Osteocyte (in vitro differentiated cells): ENCODE measurements around the gene CACNA1A. TPM values are rescaled to one million over a fixed set of nuclear protein-coding genes. Genes with fewer than 3 reads are reported as not detected.

Experiments used
- DNase-seq: peaks from one replicate; pipeline ENCODE4 v3.0.0; 2021; ENCODE audit warnings: mixed read lengths; ENCODE audit not compliant: unreplicated experiment; ENCODE audit errors: extremely low spot score
- H3K27ac Mint-ChIP-seq: one replicate; pipeline ENCODE4 v1.8.0; 2021; ENCODE audit warnings: mild to moderate bottlenecking, mixed read lengths; ENCODE audit not compliant: unreplicated experiment
- H3K27me3 Mint-ChIP-seq: one replicate; pipeline ENCODE4 v1.8.0; 2021; ENCODE audit warnings: mixed read lengths; ENCODE audit not compliant: unreplicated experiment
- H3K36me3 Mint-ChIP-seq: one replicate; pipeline ENCODE4 v1.8.0; 2021; ENCODE audit warnings: mixed read lengths; ENCODE audit not compliant: unreplicated experiment
- H3K4me1 Mint-ChIP-seq: one replicate; pipeline ENCODE4 v1.8.0; 2021; ENCODE audit warnings: mixed read lengths; ENCODE audit not compliant: unreplicated experiment
- H3K4me3 Mint-ChIP-seq: one replicate; pipeline ENCODE4 v1.8.0; 2021; ENCODE audit warnings: mild to moderate bottlenecking, moderate library complexity, mixed read lengths; ENCODE audit not compliant: unreplicated experiment
- H3K9me3 Mint-ChIP-seq: one replicate; pipeline ENCODE4 v1.8.0; 2021; ENCODE audit warnings: mixed read lengths; ENCODE audit not compliant: unreplicated experiment
- total RNA-seq: library from RNA; stranded (reverse); gene quantifications from 2 replicates; pipeline ENCODE4 v1.2.1, GENCODE V29; 2021
- TF ChIP-seq, protein P1 (sequence below): fragments of 200-600 bp; sonication (generic); IDR thresholded peaks from 2 replicates; pipeline ENCODE4 v1.5.0; 2021; ENCODE audit warnings: antibody characterized with exemption, mild to moderate bottlenecking, moderate library complexity

The CACNA1A gene
- total RNA-seq, 1 donor from 2014 or later: 2.3 TPM

DNA sequence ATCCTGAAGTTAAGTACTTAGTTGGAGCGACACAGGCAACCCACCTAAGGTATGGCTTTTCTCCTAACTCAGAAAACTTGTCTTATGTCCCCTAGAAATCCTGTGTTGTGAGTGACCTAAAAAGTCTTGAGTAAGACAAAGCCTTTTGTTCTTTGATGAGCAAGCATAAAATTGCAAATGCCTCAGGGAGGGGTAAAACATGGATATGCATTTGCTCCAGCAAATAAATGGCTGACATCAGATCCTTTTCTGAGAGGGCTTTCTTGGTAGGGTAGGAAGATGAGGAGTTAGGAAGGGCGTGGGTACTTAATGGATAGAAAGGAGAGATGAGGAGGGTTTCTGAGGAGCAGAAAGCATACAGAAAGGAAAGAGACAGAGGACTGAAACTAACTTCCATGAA, 192.4 kb downstream of the CACNA1A start:
- Mint-ChIP-seq H3K36me3 (no peaks in the 10 kb centered on the region), H3K27ac (no peak overlapping the region), H3K9me3 (peaks cover 10% of the 10 kb centered on the region), H3K27me3 (peaks cover 2% of the 10 kb centered on the region), H3K4me3 (no peak overlapping the region), H3K4me1 (no peaks in the 10 kb centered on the region)
- DNase-seq: no peak
- TF ChIP-seq, protein P1, sequence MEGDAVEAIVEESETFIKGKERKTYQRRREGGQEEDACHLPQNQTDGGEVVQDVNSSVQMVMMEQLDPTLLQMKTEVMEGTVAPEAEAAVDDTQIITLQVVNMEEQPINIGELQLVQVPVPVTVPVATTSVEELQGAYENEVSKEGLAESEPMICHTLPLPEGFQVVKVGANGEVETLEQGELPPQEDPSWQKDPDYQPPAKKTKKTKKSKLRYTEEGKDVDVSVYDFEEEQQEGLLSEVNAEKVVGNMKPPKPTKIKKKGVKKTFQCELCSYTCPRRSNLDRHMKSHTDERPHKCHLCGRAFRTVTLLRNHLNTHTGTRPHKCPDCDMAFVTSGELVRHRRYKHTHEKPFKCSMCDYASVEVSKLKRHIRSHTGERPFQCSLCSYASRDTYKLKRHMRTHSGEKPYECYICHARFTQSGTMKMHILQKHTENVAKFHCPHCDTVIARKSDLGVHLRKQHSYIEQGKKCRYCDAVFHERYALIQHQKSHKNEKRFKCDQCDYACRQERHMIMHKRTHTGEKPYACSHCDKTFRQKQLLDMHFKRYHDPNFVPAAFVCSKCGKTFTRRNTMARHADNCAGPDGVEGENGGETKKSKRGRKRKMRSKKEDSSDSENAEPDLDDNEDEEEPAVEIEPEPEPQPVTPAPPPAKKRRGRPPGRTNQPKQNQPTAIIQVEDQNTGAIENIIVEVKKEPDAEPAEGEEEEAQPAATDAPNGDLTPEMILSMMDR: no peak

DNA sequence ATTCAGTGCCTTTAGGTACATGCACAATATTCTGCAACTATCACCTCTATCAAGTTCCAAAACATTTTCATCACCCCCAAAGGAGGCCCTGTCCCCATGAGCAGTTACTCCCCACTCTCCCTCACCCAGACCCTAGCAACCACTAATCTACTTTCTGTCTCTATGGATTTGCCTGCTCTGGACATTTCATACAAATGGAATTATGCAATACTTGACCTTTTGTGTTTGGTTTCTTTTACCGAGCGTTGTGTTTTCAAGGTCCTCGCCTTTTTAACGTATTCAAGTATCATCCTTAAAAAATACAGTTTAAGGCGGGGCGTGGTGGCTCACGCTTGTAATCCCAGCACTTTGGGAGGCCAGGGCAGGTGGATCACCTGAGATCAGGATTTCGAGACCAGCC, 196.4 kb downstream of the CACNA1A start:
- H3K36me3 Mint-ChIP-seq: no peaks in the 10 kb centered on the region
- H3K4me1 Mint-ChIP-seq: no peaks in the 10 kb centered on the region
- no peak overlapping the region for H3K4me3 Mint-ChIP-seq
- DNase-seq: no peak
- no peak overlapping the region for H3K27ac Mint-ChIP-seq
- no peaks in the 10 kb centered on the region for H3K27me3 Mint-ChIP-seq
- TF ChIP-seq, protein P1: no peak
- peaks cover 10% of the 10 kb centered on the region for H3K9me3 Mint-ChIP-seq

DNA sequence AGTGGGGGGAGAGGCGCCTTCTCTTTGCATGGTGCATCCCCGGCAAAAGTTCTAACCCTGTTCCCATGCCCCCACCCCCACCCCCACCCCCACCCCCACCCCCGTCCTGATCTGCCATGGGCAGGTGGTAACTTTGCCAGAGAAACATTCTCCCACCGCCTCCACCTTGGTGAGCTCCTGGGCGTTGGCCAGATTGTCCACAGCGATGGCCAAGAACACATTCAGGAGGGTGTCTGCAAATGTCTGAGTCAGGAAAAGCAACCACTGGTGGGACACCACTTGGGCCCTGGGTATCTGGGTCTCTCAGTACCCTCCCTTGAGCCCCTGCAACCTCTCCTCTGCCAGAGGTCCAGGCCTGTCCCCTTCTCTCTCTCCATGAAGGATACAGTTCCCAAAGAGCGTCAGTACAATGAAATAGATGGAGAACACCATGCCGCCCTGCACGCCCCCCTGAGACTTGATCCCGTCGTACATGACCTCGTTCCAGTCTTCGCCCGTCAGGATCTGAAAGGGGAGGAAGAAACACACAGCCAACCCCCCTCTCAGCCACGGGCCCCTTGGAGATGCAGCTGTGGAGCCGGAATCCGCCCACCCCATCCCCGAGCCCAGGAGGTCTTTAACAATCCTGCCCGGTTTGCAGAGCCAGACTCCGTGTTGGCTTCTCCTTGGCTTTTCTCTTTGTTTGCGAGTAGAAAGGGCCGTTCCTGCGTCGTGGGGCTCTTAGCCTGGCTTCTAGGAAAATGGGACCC, 202.7 kb downstream of the CACNA1A start:
- H3K36me3 Mint-ChIP-seq: no peaks in the 10 kb centered on the region
- peaks cover 6% of the 10 kb centered on the region for H3K4me1 Mint-ChIP-seq
- no peak overlapping the region for H3K4me3 Mint-ChIP-seq

DNA sequence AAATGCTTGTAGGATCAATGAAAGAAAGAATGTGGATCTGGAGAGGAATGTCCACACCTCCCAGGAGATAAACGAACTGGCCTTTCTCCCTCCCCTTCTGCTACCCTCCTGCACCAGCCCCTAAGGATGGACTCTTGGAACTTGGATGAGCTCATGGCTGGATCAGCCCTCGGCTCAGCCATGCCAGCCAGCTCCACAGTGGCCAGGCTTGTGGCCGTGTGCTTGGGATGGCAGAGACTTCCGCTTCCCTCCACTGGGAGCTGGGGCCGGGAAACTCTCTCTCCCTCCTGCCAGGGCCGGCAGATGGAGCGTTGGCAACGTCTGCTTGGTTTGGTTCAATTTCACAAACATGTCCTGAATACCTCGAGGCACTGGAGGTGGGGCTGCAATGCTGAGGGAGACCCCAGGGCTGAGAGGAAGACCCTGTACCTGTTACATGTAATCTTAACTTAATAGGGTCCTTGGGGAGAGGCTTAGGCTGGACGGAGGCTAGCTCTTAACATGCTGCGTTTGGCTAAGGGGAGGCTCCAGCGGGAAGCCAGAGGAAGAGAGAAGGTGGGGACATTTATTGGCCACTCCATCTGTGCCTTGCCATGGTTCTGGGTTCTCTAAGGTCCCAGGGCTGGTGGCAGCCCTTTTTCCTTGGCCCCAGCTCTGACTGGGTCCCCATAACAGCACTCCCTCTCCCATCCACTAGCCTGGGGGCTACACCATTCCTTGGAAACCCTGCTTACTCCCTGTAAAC, 203.6 kb downstream of the CACNA1A start:
- DNase-seq: no peak
- no peak overlapping the region for H3K4me3 Mint-ChIP-seq
- H3K4me1 Mint-ChIP-seq: peaks cover 6% of the 10 kb centered on the region
- TF ChIP-seq, protein P1: no peak
- peaks cover 5% of the 10 kb centered on the region for H3K27me3 Mint-ChIP-seq
- no peaks in the 10 kb centered on the region for H3K36me3 Mint-ChIP-seq
- no peak overlapping the region for H3K27ac Mint-ChIP-seq
- H3K9me3 Mint-ChIP-seq: no peaks in the 10 kb centered on the region

More for the DNA sequence above, 202.7 kb downstream of the CACNA1A start:
- H3K9me3 Mint-ChIP-seq: no peaks in the 10 kb centered on the region
- H3K27me3 Mint-ChIP-seq: peaks cover 5% of the 10 kb centered on the region
- no peak for DNase-seq
- no peak overlapping the region for H3K27ac Mint-ChIP-seq
- TF ChIP-seq, protein P1: no peak
